ENCODE results near the gene OMP.

The OMP gene

DNA sequence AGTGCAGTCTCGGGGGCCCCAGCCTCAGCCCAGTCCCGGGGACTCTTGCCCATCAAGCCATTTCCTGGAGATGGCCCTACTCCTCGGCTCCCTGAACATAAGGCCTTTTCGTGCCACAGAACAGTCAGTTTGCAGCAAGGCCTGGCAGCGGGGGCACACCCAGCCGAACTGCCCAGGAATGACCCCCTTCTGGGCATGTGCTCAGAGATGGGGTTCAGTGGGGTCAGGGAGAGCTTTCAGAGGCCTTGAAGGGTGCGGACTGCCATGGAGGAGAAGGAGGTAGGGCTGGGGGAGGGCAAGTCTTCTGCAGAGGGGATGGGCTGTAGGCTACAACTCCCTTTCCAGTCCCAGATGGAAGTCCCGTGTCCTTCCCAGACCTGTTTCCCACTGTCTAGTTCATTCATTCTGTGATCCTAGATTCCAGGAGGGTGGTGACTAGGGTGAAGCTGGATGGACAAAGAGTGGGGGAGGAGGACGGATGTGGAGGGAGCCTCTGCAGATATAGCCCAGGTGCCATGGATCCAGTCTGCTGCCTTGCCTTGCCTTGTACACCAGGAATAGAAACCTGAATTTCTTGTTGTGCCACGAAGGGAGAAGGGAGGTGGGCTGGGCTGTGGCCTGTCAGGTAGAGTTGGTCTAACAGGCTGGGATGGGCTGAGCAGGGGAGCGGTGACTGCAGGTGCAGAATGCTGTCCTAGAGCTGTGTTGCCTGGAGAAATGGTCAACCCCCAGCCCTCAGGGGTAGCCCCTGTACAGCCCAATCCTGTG lies 14.2 kb upstream of the OMP start:
- no peak for DNase-seq

DNA sequence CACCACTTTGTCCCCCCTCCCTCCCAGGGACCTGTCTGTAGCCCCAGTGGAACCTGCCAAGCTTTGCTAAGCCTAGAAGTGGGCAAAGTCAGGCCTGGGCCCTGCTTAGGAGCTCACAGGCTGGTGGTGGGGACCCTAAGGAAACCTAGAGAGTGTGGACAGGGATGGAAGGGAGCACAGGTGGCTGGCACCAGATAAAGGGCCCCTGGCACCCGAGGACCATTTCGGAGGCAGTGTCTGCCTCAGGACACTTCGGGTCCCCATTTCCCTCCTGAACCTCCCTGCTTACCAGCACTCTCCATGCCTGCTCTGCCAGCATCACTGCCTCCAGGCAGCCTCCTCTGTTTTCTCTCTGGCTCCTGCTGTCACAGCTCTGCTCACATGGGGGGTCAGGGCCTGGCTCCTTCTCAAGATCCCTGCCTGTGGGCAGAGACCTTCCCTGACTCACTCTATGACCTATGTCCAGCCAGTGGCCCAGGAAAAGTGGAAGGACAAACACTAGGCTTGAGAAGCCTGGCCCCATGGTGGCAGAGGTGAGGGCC lies 13.6 kb upstream of the OMP start:
- DNase-seq: no peak

DNA sequence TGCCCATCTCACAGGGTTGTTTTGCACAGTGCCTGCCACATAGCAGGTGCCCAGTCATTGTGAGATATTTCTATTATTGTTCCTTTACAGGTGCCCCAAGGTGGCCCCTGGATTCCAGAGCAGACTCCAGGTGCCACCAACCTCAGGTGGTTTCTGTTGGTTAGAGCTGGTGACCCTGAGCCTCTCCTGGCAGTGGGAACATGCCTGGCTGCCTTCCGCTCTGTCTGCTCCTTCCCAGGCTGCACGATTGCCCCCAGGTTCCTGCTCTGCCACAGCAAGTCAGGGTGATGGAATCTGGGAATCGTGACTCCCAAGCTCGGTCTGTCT lies 12.6 kb upstream of the OMP start:
- DNase-seq: no peak

DNA sequence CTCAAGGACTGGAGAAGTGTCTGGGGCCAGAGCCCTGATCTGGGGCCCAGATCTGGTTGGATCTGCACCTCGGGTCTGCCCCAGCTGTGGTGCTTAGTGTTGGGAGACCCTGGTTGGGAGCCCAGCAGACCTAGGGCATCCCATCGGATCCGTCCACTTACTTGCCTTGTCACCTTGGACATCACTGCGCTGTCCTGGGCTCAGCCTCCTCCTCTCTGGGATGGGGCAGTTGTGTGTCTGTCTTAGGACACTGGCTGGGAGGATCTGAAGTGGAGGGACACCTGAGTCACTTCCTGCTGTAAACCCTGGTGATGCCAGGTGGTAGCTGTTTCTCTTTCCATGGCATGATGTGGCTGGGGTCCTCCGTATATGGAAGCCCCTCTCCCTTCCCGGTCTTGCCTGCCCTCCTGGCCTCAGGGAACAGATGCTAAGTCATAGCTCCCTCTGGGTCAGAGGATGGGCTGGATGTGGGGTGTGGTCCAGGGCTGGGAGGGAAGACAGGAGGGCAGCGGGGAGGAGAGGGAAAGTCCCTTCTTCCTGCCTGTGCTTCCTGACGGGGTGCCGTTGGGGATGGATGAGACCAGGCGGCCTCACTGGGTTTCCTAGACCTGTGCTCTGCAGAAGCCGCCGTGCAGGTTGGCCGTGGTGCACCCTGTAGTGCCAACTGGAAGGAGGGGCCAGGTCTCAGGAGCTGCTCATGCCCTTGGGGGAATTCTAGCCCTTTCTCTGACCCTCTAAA lies 12.1 kb upstream of the OMP start:
- no peak for DNase-seq

DNA sequence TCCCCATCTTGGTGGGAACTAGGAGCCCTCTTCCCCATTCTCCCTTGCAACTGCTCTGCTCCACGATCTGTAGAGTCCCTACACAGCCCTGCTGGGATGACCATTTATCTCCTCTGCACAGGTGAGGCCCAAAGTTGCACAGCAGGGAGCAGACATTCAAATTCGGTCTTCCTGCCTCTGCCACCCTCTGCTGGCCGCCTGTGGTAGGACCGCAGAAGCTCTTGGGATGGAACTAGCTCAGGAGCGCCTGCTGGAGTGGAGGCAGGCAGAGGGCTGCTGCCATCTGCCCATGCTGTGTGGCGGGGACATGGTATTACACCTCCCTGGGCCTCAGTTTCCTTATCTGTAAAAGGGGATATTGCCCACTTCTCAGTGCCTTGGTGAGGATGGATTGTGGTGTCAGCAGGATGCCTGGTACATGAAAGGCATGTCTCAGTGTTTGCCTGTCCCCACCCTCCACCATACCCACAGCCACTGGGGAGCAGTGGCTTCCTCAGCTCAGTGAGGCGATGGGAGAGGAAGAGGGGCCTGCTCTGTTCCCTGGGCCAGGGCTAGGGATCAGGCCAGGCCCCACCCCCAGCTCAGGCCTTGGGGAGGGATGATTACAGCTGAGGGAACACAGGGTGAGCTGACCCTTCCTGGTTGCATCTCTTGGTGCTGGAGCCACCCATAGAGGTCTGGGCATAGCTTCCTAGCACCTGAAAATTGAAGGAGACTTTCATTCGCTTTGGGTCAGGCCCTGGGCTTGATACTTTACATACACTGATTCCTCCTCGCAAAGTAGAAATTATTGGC lies 11.3 kb upstream of the OMP start:
- peak; percentile 26 to 67 for DNase-seq

DNA sequence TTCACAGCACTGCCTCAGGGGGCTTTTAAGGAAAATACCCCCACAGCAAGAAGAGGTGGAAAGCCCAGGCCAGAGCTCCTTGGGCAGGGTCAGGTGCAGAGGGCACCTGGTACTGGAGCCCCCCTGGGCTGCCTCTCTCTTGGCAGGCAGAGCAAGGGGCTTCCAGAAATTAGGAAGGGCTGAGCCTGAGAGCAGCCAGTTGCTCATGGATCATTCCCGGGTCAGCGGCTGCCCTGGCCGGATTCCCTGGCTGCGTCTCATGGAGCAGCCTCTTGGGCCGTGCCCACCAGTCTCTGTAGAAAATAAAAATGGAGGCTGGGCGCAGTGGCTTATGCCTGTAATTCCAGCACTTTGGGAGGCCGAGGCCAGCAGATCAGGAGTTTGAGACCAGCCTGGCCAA lies 10.3 kb upstream of the OMP start:
- DNase-seq: no peak

DNA sequence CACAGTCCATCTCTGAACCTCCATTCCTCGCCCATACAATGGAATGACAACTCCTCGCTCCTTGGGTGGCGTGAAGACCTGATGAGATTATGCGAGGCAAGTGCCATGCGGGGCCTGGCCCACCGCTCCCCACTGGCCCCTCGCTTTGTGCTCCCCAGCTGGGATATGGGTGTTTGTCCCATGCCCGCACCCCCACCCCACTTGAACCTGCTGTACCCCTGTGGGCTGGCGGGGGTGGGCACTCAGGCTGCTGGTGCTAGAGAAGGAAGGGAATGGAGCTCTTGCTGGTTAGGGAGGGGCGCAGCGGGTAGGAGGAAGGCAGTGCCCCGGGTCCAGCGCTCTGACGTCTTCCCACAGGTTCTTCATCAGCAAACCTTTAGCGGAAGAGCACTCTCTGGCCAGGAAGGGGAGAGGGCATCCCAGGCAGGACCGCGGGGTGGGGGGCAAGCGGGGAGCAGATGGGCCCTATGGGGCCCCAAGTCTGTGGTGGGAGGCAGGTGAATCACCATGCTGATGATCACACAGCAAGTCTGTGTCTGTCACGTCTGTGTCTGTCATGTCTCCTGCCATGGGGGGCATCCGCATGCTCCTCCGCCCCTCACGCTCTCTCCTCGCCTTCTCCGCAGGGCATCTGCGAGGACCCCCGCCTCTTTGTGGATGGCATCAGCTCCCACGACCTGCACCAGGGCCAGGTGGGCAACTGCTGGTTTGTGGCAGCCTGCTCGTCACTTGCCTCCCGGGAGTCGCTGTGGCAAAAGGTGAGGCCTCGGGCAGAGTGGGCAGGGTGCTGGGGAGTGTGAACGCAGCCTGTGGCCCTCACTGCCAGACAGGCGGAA lies 9.4 kb upstream of the OMP start:
- no peak for DNase-seq

DNA sequence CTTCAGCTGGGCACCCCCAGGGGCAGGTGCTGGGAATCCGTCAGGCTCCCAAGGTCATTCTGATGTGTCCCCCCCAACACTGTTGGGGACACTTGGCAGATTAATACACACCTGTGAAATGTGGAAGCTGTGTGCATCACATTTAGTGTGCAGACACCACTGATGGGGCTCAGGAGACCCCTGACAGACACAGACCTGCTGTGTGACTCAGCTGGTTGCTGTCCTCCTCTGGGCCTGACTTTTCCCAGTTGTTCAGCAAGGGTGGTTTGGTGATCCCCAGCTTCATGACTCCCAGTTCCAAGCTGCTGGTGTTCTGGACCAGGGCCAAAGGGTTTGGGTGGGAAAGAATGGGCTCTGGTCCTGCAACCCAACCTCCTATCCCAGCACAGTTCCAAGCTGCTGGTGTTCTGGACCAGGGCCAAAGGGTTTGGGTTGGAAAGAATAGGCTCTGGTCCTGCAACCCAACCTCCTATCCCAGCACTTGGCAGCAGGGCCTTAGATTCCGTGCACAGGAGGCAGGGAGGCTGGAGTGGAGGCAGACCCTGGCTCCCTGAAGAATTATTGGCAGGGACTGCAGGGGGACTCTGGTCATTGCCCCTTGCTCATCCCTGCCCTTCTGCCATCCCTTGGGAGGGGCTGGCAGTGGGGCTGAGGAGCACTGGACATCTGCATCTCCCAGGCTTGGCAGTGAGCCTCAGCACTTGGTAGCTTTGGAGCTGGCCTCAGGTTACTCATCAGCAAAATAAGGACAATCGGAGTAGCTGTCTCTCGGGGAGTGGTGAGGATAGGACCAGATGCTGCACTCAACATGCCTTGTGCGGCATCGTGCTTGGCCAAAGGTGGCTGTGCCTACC lies 8.4 kb upstream of the OMP start:
- DNase-seq: peak in 1 of 2 experiments; percentile 23

DNA sequence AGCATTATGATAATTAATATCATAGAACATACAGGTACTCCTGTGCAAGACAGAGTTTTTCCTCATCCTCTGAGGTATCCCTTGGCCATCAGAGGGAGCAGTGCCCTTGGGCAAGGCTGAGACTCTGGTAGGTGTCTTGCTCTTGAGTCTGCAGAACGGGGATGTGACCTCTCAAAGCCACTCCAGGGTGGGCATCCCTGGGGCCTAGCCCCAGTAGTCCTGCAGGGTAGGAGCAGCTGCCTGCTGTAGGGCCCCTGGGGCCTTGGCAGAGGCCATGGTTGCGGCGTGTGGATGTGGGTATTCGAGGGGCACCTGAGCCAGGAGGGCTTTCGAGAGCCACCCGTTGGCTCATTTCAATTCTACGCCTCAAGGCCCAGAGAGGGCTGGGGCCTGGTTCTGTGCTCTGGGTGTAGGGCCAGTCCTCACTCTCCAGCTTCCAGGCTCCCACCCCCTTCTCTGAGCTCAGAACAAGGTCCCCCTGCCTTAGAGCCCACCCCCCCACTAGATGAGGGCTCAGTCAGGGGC lies 7.7 kb upstream of the OMP start:
- DNase-seq: no peak

DNA sequence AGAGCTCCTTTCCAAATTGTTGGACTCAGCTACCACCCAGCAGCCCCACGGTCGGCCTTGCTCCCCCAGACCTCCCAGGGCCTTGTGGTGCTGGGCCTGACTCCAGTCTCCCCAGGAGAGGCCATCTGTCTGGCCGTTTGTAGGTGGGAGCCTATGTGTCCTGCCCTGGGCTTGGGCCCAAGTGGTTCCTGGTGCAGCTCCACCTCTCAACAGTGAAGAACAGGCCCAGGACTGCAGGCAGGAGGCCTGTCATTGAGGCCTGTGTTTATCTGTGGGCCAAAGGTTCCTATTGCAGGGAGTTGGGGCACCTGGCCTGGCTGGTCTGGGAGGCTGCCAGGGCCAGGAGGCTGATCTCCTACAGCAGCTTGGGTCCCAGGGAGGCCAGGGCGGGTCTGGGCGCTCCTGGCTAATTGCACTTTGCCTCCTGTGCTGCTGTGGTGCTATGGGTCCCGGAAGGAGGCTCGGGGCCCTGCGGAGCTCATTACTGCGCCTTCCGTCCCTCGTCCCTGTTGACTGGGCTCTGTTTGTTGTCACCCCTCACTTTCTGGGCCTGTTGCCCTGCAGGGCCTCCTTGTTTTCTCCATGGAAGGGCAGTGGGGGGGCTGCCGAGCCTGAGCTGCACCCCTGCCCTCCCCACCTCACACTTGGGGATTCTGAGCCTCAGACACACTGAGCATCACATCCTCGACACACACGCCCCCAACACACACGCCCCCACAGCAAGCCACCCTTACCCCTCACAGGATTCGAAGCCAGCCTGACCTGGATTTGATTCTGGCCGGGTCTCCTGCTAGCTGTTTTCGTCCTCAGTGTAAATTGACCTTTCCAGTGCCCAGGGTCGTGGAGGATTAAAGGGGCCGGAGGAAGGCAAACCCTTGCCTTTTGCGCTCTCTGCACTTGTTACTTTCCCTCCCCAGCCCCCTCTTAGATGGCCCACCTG lies 6.8 kb upstream of the OMP start:
- DNase-seq: no peak

DNA sequence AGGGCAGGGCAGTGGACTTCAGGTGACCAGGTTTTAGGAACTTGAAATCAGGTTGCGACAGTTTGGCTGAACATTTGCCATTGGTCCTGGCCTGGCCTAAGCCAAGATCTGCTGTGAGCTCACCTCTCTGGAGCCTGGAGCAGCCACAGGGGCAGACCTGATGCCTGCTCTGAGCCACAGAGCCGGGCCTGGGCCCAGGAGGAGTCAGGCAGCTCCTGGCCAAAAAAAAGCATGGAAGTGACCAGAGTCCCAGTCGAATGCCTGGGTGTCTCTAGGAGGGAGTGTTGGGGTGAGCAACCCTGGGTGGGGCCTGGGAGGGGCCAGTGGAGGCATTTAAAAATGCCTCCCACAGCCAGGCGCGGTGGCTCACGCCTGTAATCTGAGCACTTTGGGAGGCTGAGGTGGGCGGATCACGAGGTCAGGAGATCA lies 6.0 kb upstream of the OMP start:
- no peak for DNase-seq

DNA sequence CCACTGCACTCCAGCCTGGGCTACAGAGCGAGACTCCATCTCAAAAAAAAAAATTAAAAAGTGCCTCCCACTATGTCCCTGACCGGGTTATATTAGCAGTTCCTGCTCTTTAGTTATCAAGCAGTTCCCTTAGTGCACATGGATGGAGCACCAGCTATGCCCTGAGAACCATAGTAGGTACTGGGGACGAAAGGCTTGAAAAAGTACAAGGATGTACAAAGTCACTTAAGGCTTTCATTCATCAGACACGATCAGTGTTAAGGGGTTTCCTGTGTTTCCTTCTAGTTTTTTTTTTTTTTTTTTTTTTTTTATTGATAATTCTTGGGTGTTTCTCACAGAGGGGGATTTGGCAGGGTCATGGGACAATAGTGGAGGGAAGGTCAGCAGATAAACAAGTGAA lies 5.5 kb upstream of the OMP start:
- DNase-seq: peak in 1 of 2 experiments; percentile 10

DNA sequence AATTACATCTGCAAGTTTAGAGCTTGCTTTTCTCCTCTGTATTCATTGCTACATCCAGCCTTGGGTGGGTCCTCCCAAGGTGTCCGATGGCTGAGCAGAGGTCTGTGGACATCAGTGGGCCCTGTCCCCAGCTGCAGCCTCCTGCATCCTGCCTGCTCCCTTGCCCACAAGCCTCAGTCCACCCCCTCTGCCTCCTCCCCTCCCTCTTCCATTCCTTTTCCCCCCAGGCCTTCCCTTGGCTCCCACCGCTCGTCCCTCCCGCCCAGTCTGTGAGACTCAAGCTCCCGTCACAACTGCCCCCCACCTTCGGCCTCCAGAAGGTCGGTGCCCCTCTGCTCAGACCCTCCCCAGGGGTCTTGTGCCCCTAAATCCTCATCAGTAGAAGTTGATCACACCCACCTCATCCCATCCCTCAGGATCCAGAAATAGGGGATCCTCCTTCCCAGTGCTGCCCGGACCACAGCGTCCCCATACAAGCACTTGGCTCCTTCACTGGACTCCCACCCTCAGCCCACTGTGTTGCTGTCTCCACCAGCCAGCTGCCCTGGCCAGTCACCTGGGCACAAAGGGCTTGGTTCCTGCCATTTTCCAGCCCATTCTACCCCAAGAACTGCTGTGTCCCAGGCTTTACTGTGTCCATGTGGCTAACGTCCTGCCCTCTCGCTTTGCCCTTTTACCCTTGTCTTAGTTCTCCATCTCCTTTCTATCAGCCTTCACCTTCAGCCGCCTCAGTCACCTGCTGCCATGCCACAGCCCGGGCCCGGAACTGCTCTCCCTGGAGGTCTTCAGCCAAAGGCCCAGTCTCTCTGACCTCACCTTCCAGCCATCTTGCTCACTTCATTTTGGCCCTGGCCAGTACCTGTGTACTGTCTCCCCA lies 2.2 kb upstream of the OMP start:
- DNase-seq: no peak

DNA sequence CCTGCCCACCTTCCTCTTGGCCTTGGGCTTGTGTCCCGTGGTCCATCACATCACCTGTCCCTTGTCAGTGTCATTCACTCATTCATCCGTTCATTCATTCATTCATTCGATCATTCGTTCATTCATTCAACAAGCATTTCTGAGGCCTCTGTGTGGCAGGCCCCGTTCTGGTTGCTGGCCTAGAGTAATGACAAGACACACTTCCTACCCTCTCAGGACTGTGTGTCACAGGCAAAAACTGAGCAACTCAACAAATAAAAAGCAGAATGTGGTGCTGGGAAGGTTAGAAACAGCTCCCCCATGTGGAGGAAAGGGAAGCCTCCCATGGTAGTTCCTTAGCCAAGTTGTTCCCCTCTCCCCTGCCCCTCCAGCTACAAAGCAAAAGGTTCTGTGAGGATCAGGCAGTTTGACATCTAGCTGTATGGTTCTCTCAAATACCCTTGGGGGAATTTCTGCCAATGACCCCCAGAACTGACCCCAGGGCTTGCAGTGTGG lies 1.6 kb upstream of the OMP start:
- peak in 1 of 2 experiments; percentile 36 for DNase-seq

DNA sequence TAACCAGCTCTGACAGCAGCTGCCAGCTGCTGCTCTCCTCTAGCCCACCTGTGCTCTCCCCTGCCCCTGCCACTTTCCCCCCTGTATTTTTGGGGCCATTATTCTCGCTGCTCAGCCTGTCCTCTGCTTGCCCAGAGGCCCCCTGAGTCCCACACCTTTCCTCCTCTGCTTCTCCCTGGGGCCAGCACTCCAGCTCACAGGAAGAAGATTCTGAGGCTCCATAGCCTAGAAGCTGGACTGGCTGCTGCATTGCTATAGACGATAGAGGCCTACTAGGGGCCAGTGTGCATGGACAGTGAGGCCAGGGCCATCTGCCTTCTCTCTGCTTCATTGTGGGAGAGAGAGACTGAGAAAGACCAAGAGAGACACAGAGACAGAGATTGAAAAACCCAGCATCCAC lies 679 bp downstream of the OMP start:
- no peak for DNase-seq

DNA sequence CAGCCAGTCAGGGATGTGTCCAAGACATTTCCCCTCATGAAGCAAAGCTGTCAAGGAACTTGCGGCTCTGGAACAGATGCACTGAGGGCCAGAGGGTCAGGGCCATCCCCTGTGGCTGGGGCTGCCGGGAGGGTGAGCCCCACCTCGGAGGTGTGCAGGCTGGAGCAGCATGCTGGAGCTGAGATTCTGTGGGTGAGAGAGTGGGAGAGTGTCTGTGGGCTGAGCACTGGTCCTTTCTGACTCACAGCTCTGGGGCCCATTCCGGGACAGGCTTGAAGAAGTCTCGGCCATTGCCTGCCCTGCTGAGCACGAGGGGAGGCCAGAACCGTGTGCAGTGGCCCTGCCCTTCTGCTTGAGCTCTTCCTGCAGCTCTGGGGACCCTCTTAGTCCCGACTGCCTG lies 2.1 kb downstream of the OMP start:
- DNase-seq: no peak

DNA sequence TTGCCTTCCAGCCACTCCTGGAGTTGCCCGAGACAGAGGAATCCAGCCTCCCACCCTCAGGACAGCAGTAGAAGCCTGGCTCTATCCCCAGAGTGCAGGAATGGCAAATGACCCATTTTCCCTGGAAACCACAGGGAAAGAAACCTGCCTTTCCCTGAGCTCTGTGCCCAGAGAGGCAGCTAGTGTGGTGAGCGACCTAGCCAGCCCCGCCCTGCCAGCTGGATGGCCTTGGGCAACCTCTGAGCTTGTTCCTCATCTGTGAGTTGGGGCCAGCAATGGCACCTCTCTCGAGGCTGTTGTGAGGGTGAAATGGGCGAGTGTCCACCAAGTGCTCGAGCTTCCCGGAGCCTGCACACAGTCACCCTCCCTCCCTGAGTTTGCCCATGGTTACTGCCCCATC lies 3.7 kb downstream of the OMP start:
- DNase-seq: no peak

DNA sequence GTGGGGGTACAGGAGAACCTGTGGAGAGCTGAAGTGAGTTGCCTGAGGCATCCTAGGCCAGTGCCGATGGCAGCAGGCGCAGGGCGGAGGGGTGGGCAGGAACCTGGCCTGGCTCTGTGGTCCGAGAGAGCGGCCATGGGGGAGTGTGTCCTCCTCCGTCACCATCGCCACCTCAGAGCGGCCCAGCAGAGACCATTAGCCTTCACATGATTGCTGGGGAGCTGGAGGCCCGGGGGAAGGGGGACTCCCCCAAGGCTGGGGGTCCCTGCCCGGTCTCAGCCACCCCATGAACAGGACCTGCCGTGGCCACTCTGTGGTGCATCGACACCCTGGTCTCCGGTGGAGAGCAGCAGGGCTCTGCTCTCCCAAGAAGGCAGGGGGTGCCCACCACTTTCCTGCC lies 4.1 kb downstream of the OMP start:
- DNase-seq: no peak

DNA sequence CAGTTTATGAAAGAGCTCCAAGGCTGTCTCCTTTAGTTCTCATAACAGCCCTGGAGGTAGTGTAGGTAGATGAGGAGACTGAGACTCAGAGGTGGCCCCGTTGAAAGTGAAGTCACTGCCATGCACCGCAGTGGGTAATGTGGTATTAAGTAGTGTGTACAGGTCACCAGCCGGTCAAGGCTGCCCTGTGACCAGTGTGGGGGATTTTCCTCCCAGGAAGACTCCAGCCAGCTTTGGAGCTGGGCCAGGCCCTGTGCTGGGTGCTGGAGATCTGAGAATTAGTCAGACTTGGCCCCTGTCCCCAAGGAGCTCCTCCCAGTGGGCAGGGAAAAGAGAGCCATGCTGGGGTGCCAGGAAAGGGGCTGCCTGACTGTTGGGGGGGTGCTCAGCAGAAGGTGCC lies 5.3 kb downstream of the OMP start:
- DNase-seq: no peak

Measured in NCI-H524 (cell line).